Measurements from ENCODE around the gene PERCC1. TPM values are rescaled to one million over a fixed set of nuclear protein-coding genes. Genes with fewer than 3 reads are reported as not detected.

Gene PERCC1
- total RNA-seq, 2 donors from 2014 or later: 0.27 TPM; not detected in 1

DNA sequence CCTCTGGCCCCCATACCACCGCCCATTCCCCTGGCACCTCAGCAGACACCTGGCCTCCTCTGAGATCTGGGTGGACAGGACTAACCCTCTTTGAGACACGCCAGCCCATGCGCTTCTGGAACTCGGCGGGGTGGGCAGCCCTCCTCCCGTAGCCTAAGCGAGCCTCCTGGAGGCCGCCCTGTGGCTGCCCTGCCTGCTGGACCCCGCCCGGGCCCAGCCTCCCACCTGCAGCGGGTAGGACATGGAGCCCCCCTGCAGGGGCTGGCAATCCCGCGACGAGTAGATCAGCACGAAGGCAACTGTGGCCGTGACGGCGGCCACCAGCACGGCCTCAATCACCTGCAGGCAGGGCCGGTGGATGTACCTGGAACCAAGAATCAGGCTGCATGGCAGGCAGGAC is 21.7 kb downstream of the PERCC1 start:
- ATAC-seq: no peak
- Mint-ChIP-seq H3K9me3 (no peaks in the 10 kb centered on the region), H3K36me3 (no peaks in the 10 kb centered on the region), H3K27ac (no peak overlapping the region)
- DNase-seq (ENCODE audit: low spot score in 2 of 2): no peak

DNA sequence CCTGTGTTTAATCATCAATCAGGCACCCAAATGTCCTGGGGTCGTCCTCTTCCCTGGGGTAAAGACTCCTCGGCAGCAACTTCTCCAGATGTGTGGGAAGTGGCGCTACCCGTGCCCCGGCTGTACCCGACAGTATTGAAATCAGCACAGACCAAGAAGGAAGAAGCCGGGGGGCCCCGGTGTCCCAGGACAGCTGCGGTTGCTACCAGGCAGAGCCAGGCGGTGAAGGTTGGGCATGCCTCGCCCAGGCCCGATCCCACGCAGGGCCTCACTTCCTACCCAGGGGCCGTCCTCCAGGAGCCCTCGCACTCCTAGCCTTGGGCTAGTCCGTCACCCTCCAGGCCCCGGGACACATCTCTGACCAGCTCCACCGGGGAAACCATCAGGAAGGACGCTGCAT is 22.4 kb downstream of the PERCC1 start:
- peak overlapping the region in 1 of 2 donors; percentile 60 for H3K27ac Mint-ChIP-seq
- DNase-seq (ENCODE audit: low spot score in 2 of 2): no peak
- no peaks in the 10 kb centered on the region for H3K9me3 Mint-ChIP-seq
- no peak for ATAC-seq
- H3K36me3 Mint-ChIP-seq: no peaks in the 10 kb centered on the region

DNA sequence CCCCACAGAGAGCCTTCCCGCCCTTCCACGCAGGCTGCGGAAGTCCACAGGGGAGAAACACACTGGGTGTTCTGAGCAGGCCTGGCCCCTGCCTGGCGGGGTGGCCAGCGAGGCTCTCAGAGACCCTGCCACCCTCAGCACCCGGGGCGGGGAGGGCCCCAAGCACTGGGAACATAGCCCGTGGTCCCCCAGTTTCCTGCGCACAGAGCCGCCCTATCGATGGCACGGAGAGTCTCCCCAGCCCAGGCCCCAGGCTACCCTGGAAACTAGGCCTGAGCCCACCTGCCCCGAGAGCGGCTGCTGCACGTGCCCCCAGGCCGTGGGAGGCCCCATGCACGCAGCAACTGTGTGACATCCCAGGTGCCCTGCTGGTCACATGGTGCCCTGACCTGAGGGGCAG is 23.7 kb downstream of the PERCC1 start:
- no peak for ATAC-seq
- H3K36me3 Mint-ChIP-seq: no peaks in the 10 kb centered on the region

DNA sequence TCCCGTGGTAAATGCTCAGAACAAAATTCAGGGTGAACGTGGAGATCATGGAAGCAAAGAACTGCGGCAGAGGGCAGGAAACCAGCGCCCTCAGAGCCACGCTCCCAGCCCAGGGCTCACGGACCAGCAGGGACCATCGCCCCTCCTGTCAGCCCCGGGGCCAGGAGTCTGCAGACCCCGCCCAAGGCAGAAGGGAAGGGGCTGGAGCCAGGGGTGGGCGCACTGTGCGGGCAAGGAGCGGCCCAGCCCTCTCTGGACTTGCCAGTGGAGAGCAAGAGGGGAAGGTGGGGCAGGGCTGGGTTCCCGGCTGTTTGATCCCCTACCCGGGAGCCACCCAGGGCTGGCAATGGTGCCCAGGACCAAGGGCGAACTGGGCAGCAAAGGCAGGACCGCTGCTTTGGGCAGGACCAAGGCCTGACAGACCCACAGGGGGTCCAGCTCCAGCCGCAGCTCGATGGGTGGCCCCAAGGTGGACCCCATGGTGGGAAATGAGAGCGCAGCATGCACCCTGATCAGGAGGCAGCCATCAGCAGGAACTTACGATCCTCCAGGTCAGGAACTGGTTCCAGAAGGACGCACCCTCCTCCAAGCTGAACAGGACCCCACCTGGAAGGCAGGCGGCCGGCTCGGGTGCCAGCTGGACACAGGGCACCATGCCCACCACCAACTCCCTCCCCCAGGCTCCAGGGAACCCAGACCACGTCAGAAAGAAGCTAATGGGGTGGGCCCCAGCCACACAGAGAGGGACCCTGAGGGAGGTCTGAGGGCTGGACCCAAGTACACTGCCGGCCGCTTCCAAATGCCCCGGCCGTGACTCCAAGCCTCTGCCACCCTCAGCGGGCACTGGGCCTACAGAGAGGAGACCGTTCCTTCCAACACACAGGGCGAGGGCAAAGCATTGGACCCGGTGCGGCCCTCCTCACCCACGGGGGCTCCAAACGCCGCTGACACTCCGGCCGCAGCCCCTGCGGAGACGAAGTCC is 24.6 kb downstream of the PERCC1 start:
- ATAC-seq: no peak
- no peak for DNase-seq (ENCODE audit: low spot score in 2 of 2)
- Mint-ChIP-seq H3K27ac (peak overlapping the region in 1 of 2 donors; percentile 50), H3K9me3 (no peaks in the 10 kb centered on the region), H3K36me3 (no peaks in the 10 kb centered on the region)

More for the DNA sequence above, 23.7 kb downstream of the PERCC1 start:
- no peak for DNase-seq (ENCODE audit: low spot score in 2 of 2)
- H3K27ac Mint-ChIP-seq: no peak overlapping the region
- no peaks in the 10 kb centered on the region for H3K9me3 Mint-ChIP-seq

DNA sequence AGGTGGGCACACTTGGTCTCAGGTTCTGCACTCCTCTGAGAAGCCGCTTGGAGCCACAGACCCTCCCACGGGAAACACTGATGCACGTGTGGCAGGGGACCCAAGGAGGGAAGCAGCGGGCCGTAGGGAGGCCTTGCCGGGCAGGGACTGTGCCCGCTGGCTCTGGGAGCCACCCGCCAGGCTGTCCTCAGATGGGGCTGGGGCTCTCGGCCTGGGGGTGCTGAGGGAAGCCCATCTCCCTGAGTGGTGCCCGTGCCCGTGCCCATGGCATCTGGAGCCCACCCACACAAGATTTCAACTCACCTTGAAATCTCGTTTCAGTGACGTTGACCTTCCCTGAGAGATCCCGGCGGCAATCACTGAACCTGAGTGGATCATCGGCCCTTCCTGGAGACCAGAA is 26.1 kb downstream of the PERCC1 start:
- no peak overlapping the region for H3K27ac Mint-ChIP-seq
- no peaks in the 10 kb centered on the region for H3K36me3 Mint-ChIP-seq
- no peak for DNase-seq (ENCODE audit: low spot score in 2 of 2)
- ATAC-seq: no peak
- no peaks in the 10 kb centered on the region for H3K9me3 Mint-ChIP-seq

DNA sequence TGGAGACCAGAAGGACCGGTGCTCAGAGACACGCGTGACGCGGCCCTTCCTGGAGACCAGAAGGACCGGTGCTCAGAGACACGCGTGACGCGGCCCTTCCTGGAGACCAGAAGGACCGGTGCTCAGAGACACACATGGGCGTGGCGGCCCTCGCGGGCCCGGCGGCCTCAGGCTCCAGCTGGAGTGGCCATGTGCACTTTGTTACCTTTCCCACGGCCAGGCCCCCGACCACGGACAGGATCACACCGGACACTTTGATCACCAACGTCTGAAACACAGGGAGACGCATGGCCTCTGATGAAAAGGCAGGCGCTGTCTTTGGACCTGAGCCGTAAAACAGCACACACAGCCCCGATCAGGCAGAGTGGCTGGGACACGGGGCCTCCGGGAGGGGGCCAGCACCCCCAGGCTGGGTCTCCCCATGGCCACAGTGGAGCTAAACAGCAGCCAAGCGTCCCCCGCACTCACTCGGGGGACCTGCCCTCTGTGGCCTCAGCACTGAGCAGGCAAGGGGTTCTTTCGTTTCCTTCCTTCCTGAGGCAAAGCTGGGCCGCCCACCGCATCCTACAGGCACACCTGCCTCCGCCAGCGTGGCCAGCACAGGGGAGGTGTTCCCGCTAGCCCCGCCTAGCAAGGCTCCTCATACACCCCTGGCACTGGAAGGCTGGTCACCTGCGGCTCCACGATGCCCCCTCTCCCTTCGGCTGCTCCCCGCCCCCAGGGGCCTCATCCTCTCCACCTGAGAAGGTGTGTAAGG is 26.8 kb downstream of the PERCC1 start:
- Mint-ChIP-seq H3K36me3 (no peaks in the 10 kb centered on the region), H3K9me3 (no peaks in the 10 kb centered on the region), H3K27ac (peak overlapping the region in 1 of 2 donors; percentile 76)
- DNase-seq (ENCODE audit: low spot score in 2 of 2) (no peak), ATAC-seq (peak in 1 of 2 donors; percentile 12)

DNA sequence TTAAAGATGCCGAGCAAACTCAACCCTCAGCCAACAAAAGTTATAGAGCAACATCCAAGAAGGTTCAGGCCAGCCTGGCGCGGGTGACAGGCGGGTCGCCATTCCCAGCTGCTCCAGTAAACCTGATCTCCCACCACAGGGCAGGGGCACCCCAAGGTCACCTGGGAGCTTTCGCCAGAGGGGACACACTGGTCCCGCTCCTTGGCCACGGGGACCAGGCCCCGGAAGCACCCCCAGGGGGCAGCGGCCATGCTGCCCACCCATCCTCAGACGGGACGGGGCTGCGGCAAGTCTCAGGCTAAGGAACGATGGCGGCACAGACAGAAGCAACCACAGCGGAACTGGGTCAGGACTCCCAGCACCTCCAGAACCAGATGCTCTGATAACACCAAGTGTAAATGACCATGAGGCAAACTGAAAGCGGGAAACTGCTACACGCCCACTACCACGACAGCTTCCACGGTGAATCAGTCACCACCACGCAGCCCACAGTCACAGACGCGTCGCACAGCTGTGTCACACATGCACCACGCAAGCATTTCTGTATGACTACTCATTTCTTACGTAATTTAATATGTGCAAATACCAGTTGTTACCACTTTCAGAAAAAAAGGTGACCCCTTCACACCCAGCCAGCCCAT is 27.6 kb downstream of the PERCC1 start:
- DNase-seq (ENCODE audit: low spot score in 2 of 2): peak in 1 of 2 donors; percentile 31
- peak; percentile 82 to 85 for ATAC-seq
- peak overlapping the region; percentile 61 to 76 for H3K27ac Mint-ChIP-seq
- H3K36me3 Mint-ChIP-seq: no peaks in the 10 kb centered on the region
- no peaks in the 10 kb centered on the region for H3K9me3 Mint-ChIP-seq

DNA sequence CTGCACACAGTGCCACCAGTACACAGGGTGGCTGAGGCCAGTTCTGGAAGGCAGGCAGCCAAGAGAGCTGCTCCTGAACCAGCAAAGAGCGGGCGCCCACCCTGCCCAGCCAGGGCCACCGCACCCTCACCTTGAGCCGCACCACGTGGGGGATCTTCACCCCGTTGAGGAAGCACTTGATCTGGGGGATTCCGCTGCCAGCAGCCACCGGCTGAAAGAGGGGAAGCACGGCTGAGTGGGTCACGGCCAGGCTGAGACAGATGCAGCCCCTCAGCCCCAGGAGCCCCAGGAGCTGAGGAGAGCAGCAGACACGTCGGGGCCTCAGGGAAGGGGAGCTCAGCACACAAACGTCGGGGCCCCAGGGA is 28.1 kb downstream of the PERCC1 start:
- ATAC-seq: peak in 1 of 2 donors; percentile 9

DNA sequence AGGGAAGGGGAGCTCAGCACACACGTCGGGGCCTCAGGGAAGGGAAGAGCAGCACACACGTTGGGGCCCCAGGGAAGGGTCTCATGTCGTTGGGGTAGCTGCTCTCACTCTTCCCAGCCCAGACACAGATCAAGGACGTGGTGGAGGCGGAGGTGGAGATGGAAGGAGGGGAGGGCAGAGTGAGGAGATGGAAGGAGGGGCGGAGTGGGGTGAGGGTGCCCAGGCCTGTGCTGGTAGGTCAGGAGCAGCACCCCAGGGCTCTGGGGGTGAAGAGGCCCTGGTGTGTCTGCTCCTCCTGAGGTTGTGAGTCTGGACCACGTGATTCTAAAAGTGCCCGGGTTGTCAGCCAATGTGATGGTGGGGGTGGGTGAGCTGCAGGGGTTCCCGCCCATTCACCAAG is 29.1 kb downstream of the PERCC1 start:
- DNase-seq (ENCODE audit: low spot score in 2 of 2): no peak
- no peak for ATAC-seq
- no peak overlapping the region for H3K27ac Mint-ChIP-seq

More for the DNA sequence above, 28.1 kb downstream of the PERCC1 start:
- Mint-ChIP-seq H3K27ac (peak overlapping the region; percentile 61 to 76), H3K9me3 (no peaks in the 10 kb centered on the region), H3K36me3 (no peaks in the 10 kb centered on the region)
- DNase-seq (ENCODE audit: low spot score in 2 of 2): no peak

DNA sequence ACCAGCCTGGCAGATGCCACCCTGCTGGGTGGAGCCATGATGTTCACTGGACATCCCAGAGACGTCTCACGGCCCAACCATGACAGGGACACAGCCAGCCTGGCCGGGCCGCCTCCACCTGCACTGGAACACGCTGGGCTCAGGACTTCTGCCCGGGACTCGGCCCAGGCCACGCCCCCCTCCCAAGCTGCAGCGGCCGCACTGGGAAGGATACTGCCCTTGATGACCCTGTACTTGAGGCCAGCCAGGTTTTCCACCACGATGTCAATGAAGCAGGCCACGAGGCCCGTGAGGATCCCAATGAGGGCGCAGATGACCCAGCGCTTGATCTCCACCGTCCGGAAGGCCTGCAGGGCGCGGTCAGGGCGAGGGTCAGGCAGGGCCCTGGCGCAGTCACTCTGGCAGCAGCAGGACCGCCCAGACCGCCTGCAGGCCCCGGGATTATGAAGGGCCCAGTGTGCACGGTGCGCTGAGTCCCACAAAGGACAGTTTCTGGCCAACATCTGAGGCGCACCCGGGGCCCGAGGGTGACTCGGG is 29.8 kb downstream of the PERCC1 start:
- ATAC-seq (no peak), DNase-seq (ENCODE audit: low spot score in 2 of 2) (no peak)
- no peaks in the 10 kb centered on the region for H3K9me3 Mint-ChIP-seq
- H3K27ac Mint-ChIP-seq: no peak overlapping the region
- H3K36me3 Mint-ChIP-seq: no peaks in the 10 kb centered on the region

More for the DNA sequence above, 29.1 kb downstream of the PERCC1 start:
- no peaks in the 10 kb centered on the region for H3K9me3 Mint-ChIP-seq
- H3K36me3 Mint-ChIP-seq: no peaks in the 10 kb centered on the region

DNA sequence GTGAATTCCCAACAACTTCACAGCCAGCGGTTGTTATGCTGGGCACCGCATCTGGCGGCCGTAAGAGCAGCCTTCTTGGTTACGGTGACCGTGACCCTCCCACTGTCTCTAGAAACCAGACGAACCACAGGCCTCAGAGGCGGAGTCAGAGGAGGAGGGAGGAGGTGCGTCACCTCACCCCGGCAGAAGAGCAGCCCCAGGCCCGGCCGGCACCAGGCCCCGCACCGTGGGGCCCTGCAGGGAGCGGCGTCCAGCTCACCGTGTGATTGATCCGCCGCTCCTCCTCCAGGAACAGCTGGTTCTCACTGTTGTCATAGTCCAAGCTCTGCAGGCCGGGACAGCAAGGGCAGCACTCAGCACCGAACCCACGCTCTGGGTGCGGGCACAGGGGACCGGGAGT is 30.3 kb downstream of the PERCC1 start:
- Mint-ChIP-seq H3K9me3 (no peaks in the 10 kb centered on the region), H3K27ac (no peak overlapping the region), H3K36me3 (no peaks in the 10 kb centered on the region)
- DNase-seq (ENCODE audit: low spot score in 2 of 2) (no peak), ATAC-seq (no peak)

DNA sequence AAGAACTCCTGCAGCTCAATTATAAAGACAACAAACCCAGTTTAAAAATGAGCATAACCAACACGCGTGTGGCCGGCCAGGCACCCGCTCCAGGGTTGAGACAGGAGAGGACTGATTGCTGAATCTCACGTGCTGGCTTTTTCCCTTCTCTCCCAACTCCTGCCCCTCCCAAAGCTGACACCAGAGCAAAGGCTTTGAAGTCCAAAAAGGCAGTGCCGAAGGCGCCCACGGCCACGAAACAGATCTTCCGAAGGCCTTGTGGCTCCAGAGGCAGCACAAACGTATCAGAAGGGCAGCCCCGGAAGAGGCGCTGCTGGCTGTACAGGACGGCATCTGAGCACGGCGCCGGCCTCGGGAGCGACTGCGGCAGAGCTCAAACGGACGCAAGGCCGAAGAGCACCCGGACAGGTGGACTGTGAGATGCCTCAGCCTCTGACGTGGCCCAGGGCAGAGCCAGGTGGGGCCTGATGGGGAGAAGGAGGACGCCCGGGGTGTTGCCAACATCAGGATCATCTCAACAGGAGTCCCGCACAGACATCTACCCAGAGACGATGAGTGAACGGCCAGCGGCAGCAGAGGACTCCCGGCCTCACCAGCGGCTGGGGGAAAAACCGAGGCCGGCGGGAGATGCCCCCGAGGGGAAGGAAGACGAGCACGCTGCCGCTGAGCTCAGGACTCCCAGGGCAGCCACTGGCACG is 33.5 kb downstream of the PERCC1 start:
- no peak overlapping the region for H3K27ac Mint-ChIP-seq
- no peak for DNase-seq (ENCODE audit: low spot score in 2 of 2)
- no peak for ATAC-seq
- H3K36me3 Mint-ChIP-seq: no peaks in the 10 kb centered on the region
- no peaks in the 10 kb centered on the region for H3K9me3 Mint-ChIP-seq

DNA sequence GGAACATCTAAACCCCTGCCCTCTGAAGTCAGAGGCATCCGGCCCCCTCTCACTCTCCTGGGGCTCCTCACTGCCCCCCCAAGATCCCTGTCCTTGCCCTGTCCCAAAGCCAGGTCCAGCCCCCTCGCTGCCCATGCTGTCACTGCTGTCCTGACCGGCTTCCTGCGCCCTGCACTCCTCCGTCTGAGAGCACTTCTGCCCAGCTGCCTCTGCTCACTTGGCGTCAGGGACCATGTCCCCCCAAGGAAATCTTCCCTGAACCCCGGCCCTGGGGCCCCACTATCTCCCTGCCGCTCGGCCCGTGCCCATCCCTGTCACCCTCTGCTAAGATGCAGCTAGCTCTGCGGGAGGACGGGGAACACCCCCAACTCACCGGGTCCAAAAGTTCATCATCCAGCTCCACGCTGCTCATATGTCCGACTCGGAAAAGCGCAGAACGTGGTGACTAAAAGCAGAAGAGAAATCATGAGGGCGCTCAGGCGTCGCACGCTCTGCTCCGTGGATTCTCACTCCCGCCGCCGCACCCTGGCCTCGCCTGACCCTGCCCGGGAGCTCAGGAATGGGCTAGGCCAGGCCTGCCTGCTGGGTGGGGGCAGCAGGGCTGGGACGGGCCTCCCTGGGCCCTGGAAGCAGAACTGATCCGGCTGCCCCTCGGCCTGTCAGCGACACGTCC is 34.2 kb downstream of the PERCC1 start:
- DNase-seq (ENCODE audit: low spot score in 2 of 2) (no peak), ATAC-seq (no peak)
- H3K27ac Mint-ChIP-seq: peak overlapping the region in 1 of 2 donors; percentile 29
- H3K36me3 Mint-ChIP-seq: no peaks in the 10 kb centered on the region
- H3K9me3 Mint-ChIP-seq: no peaks in the 10 kb centered on the region

DNA sequence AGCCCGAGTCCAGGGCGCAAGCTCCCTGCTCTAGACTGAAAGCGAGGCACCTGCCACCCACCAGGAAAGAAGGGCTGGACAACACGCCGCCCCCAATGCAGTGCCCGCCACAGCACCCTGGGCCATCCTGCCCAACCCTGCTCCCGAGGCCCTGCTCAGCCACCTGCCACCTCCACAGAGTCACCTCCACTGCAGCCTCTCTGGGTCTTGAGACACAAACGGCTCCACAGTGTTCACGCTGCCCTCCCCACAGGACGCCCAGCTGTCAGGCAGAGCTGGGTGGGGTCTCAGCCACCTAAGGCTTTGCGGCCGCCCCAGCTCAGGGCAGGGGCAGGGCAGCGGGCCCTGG is 34.7 kb downstream of the PERCC1 start:
- H3K9me3 Mint-ChIP-seq: no peaks in the 10 kb centered on the region

DNA sequence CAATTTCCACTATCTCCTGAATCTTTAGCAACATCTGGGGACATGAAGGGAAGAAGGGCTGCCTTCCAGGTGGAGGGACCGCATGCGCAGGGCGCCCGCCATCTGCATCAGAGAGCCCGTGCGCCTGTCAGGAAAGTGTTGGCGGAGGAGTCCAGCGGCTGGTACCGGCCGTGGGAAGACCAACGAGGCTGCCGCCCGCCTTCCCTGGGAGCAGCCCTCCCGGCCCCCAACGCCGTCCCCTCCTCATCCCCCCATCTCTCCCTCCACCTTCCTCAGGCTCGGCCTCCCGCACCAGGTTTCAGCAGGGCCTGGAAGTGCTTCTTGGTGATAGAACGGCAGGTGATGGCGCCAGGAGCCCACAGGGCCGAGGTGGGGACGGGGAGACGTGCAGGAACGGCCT is 35.2 kb downstream of the PERCC1 start:
- Mint-ChIP-seq H3K36me3 (no peaks in the 10 kb centered on the region), H3K27ac (no peak overlapping the region), H3K9me3 (no peaks in the 10 kb centered on the region)
- no peak for ATAC-seq
- no peak for DNase-seq (ENCODE audit: low spot score in 2 of 2)

More for the DNA sequence above, 34.7 kb downstream of the PERCC1 start:
- Mint-ChIP-seq H3K36me3 (no peaks in the 10 kb centered on the region), H3K27ac (no peak overlapping the region)
- ATAC-seq (no peak), DNase-seq (ENCODE audit: low spot score in 2 of 2) (no peak)

Measured in activated naive CD4-positive, alpha-beta T cell treated with anti-CD3 and anti-CD28 coated beads, Interleukin-2, amount 50 U/mL, for 72 hours (primary cell).